Neuron (in vitro differentiated cells): ENCODE measurements around the gene GPALPP1.
A peak's percentile ranks its signal among the peaks of the same experiment; 100 is the strongest.
"Not testable (repeated sequence)": the region's sequence is repeated elsewhere in the genome, so short reads cannot be mapped to it uniquely, and the experiment has no call there.

ENCODE experiments used
- H2AFZ ChIP-seq: one replicate; pipeline ENCODE4 v1.6.1; 2013; ENCODE audit warnings: low read depth, mild to moderate bottlenecking, inconsistent platforms, low read length, moderate library complexity
- H3K27me3 ChIP-seq: one replicate; pipeline ENCODE4 v1.6.1; 2013; ENCODE audit warnings: low read length; ENCODE audit not compliant: insufficient read depth
- H3K36me3 ChIP-seq: one replicate; pipeline ENCODE4 v1.6.1; 2013; ENCODE audit warnings: low read length; ENCODE audit not compliant: insufficient read depth
- H3K4me1 ChIP-seq: one replicate; pipeline ENCODE4 v1.6.1; 2013; ENCODE audit warnings: low read length; ENCODE audit not compliant: insufficient read depth
- H3K4me3 ChIP-seq: 2 replicates; pipeline ENCODE4 v1.5.1; 2013; ENCODE audit warnings: mild to moderate bottlenecking, low read length, moderate library complexity
- H3K9me3 ChIP-seq: one replicate; pipeline ENCODE4 v1.6.1; 2013; ENCODE audit warnings: low read length

Gene GPALPP1, protein sequence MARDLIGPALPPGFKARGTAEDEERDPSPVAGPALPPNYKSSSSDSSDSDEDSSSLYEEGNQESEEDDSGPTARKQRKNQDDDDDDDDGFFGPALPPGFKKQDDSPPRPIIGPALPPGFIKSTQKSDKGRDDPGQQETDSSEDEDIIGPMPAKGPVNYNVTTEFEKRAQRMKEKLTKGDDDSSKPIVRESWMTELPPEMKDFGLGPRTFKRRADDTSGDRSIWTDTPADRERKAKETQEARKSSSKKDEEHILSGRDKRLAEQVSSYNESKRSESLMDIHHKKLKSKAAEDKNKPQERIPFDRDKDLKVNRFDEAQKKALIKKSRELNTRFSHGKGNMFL

DNA sequence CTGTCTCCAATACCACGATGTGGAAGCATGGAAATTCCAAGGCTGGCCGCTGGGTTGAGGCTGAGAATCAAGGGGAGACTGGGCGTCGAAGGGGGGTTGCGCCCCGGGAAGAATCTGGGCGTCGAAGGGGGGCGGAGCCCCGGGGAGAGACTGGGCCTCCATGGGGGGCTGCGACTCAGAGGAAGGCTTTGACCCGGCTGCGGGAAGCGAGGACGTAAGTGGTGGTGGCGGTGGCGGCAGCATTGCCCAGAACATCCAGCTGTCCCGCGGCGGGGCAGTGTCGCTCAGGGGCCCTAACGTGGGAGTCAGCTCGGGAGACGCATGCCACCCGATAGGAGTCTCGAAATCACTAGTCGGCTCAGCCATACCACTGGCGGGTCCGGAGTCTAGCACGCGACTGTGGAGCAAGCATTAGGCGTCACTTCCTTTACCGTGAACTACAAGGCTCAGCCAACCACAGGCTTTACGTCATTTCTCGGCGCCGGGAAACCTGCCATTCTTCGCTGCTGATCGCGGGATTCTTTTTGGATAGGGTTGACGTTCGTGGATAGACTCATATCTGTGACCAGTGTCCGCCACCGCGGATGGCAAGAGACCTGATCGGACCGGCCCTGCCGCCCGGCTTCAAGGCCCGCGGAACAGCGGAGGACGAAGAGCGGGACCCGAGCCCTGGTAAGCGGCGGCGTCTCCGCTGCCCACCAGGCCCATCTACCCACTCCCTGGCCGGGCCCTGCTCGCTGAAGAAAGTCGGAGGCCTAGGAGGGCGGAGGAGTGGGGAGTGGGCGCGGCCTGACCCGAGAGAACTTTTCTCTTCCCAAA, at the start of gene GPALPP1, which contains the start of gene NUFIP1:
GPALPP1 (plus strand) TSS at position 468 of the 819 bp plus-strand sequence; CDS start at position 585, 117 bp downstream.
NUFIP1 (minus strand) TSS at position 401 of the 819 bp plus-strand sequence; CDS start at position 366, 35 bp downstream.
- Histone ChIP-seq H3K4me1 (peaks cover 17% of the 10 kb centered on the region), H3K36me3 (peaks cover 12% of the 10 kb centered on the region), H2AFZ (peak within 1 kb of the TSS; percentile 41), H3K9me3 (no peaks in the 10 kb centered on the region), H3K27me3 (no peaks in the 10 kb centered on the region), H3K4me3 (peak within 1 kb of the TSS; percentile 69)

DNA sequence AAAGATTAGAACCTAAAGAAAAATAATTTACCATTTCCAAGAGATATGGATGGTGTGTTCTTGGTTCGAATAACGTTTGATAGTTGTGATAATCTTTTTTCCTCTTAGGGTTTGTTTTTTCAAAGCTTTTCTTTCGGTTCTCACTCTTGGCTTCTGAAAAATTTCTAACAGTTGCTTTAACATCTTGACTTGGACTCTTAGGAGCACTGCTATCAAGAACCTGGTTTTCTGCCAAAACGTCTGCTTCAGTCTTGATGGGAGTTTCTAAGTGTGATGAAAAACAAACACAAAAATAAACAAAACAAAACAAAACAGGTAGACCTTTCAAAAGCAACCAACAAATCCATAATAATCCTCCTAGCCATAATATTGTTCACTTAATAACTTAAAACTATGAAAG, 45.9 kb upstream of the GPALPP1 start:
- H3K27me3 ChIP-seq, H3K4me1 ChIP-seq, H3K9me3 ChIP-seq, H2AFZ ChIP-seq, H3K4me3 ChIP-seq: not testable (repeated sequence)
- peaks cover 14% of the 10 kb centered on the region for H3K36me3 ChIP-seq

DNA sequence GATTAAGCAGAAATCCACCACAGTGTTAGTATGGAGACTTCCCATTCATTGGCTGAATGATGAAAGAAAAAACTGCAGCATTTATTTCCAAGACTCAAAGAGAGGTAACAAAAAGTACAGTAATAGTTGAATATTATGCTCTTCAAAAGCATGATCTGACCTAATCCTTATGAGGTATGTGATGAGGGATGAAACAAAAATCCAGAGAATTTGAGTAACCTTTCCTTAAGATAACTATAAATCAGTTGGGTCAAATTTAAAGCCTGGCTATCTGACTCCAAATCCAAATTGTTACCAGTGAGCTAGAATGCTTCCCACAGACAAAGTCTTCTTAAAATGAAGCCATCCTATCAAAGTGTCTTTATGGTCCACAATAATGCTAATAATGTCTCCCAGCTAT, 38.2 kb upstream of the GPALPP1 start:
- H3K27me3 ChIP-seq, result no peaks in the 10 kb centered on the region
- H3K4me1 ChIP-seq, result no peaks in the 10 kb centered on the region
- H3K9me3 ChIP-seq, result peaks cover 3% of the 10 kb centered on the region
- no peak overlapping the region for H3K4me3 ChIP-seq
- peaks cover 14% of the 10 kb centered on the region for H3K36me3 ChIP-seq
- H2AFZ ChIP-seq, result no peak overlapping the region

DNA sequence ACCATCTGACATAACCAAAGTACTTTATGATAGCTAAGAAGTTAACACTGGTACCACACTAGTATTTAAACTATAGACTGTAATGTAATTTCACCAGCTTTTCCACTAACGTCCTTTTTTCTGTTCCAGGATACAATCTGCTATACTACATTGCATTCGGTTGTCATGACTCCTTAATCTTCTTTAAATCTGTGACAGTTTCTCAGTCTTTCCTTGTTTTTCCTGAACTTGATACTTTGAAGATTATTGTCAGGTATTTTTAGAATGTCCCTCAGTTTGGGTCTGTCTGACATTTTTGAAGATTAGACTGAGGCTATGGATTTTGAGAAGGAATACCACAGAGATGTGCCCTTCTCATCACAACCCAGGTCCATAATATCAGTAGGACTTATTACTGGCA, 36.7 kb upstream of the GPALPP1 start:
- no peak overlapping the region for H3K4me3 ChIP-seq
- peaks cover 16% of the 10 kb centered on the region for H3K36me3 ChIP-seq
- H2AFZ ChIP-seq, result no peak overlapping the region
- peaks cover 3% of the 10 kb centered on the region for H3K9me3 ChIP-seq
- no peaks in the 10 kb centered on the region for H3K4me1 ChIP-seq
- no peaks in the 10 kb centered on the region for H3K27me3 ChIP-seq

DNA sequence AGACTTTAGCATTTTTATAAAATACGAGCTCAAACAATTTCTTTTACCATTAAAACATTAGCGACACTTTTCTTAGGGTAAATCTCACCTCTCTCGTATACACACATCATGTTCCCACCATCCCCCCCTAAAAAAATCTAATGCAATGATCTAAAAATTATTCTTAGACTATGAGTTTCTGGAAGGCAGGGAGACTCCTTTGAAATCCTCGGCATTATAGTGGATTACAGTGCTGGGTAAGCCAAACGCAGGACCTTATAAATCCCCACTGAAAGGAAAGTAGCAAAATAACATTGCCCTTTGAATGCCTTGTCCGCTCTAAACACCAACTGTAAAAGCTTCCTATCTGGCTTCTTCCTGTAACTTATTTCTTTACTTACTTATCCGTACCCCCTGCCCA, 35.1 kb upstream of the GPALPP1 start:
- H3K4me3 ChIP-seq, result no peak overlapping the region
- H3K27me3 ChIP-seq, result no peaks in the 10 kb centered on the region
- H3K4me1 ChIP-seq, result no peaks in the 10 kb centered on the region
- H2AFZ ChIP-seq, result no peak overlapping the region
- peaks cover 26% of the 10 kb centered on the region for H3K36me3 ChIP-seq
- H3K9me3 ChIP-seq, result peaks cover 3% of the 10 kb centered on the region

DNA sequence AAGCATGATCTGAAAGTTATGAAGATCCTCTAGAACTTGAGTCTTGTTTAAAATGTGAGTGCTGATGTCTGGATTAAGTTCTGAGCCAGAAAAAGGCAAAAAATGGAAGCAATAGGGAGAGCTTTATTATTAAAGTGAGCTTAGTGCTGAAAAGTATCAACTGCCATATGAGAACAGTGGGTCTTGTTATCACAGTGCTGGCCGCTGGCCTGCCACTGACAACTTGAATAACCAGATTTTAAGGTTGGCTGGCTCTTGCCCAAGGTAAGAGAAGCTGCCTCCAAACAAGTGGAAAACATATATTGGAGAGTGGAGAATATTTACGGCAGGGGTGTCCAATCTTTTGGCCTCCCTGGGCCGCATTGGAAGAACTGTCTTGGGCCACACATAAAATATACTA, 33.9 kb upstream of the GPALPP1 start:
- Histone ChIP-seq H3K4me3 (no peak overlapping the region), H3K9me3 (no peaks in the 10 kb centered on the region), H2AFZ (no peak overlapping the region), H3K27me3 (no peaks in the 10 kb centered on the region), H3K36me3 (peaks cover 23% of the 10 kb centered on the region), H3K4me1 (no peaks in the 10 kb centered on the region)

DNA sequence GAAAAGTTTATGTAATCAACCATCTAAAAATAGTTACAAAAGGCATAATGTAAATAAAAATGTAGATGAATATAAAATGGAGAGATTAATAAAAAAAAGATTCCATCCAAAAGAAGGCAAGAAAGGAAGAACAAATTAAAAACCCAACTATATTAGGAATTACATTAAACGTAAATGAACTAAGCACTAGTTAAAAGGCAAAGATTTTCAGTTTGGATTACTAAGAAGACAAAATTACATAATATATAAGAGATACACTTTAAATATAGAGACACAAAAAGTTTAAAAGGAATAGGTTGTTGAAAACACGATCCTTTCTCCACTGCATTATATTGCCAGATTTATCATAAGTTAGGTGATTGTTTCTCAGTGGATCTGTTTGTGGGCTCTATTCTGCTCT, 27.3 kb upstream of the GPALPP1 start:
- H3K27me3 ChIP-seq, result no peaks in the 10 kb centered on the region
- no peak overlapping the region for H3K4me3 ChIP-seq
- H3K36me3 ChIP-seq, result peaks cover 61% of the 10 kb centered on the region
- no peak overlapping the region for H2AFZ ChIP-seq
- peaks cover 21% of the 10 kb centered on the region for H3K9me3 ChIP-seq
- H3K4me1 ChIP-seq, result no peaks in the 10 kb centered on the region

DNA sequence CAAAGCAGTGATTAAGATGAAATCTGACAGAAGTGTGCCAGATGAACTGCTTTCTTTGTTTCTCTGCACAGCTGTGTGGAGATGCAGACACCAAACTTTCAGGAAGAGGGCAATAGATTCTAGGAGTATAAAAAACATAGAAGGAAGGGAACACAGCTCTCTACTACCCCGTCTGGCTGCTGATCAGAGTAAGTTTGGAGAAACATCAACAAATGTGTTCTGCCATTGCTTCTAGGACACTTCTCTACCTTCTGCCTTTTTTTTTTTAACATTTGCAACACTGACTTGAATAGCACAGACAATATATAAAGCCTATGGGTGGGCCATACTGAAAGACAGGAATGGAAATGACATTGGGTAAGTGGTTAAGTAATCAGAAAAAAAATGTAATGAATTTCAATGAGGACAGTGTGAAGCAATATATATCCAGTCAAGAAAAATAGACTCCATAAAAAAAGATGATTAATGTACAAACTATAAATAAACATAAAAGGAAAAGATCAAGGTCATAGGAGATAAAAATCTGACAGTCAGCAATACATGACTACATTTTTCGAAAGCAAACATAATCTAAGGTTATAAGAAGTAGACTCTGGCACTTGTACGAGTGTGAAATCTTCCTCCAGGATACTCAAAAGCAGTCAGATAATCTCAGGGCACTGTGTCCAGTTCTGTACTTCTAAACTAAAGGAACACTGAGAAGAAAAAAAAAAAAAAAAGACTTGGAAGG, 21.5 kb upstream of the GPALPP1 start:
- no peak overlapping the region for H2AFZ ChIP-seq
- no peaks in the 10 kb centered on the region for H3K27me3 ChIP-seq
- H3K9me3 ChIP-seq, result peaks cover 9% of the 10 kb centered on the region
- H3K36me3 ChIP-seq, result peaks cover 38% of the 10 kb centered on the region
- peaks cover 9% of the 10 kb centered on the region for H3K4me1 ChIP-seq
- no peak overlapping the region for H3K4me3 ChIP-seq

DNA sequence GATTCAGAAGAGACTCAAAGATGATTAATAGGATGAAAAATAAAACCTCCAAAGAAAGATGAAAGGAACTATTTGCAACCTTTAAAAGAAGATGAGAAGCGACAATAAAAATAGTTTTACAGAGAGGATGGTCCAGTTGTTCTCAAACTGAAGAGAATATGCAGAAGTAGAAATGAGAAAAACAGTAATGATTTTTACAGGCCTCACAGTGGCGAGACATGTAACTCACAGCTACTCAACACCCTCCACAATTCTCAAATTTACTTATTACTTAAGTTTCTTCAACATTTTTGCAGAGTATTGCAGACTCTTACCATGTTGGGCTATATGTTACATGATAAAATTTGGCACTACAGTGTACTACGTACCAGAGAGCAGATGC, 20.9 kb upstream of the GPALPP1 start:
- Histone ChIP-seq H3K4me3 (no peak overlapping the region), H3K27me3 (no peaks in the 10 kb centered on the region), H3K4me1 (peaks cover 9% of the 10 kb centered on the region), H3K9me3 (peaks cover 8% of the 10 kb centered on the region), H2AFZ (no peak overlapping the region), H3K36me3 (peaks cover 34% of the 10 kb centered on the region)

DNA sequence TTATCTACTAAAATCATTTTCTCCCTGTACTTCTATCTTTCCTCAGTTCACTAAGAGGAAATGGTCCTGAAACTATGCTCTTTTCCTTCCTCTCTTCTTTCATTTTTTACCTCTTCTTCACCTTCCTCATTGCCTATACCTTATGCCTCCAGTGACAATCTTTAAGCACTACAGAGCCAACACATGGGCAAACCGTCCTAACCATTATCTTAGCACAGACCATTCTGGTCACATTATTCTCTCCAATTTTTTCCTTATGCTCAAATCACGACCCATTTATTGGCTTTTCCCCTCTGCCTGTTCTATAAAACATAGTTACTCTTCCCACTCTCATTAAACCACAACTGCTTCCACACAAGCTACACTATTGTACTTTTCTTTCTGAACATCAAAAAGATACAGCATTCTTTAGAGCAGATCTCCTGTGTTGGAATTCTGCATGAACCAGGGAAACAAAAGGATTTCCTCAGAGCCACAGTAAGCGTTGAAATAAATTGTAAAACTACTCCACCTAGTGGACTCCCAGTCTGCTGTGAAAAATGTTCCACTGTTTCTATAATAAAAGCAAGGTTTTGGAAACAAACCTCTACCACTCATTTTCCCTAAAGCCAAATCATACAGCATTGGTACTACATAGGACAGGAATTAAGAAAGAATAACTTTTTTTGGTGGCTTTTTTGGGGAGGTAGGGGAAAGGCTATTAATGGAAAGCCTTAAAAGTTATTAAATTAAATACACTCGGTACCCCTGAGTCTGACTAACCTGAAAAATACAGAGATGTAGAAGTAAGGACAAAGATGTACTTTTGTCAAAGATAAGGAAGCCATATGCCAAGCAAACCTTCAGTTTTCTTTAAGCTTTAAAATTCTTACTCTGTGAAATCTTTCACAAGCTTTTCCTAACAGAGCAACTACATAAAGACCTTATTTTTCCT, 19.5 kb upstream of the GPALPP1 start:
- H3K4me3 ChIP-seq, result no peak overlapping the region
- peaks cover 9% of the 10 kb centered on the region for H3K4me1 ChIP-seq
- H3K27me3 ChIP-seq, result no peaks in the 10 kb centered on the region
- H3K9me3 ChIP-seq, result peaks cover 3% of the 10 kb centered on the region
- H2AFZ ChIP-seq, result peak overlapping the region; percentile 13
- peaks cover 35% of the 10 kb centered on the region for H3K36me3 ChIP-seq

DNA sequence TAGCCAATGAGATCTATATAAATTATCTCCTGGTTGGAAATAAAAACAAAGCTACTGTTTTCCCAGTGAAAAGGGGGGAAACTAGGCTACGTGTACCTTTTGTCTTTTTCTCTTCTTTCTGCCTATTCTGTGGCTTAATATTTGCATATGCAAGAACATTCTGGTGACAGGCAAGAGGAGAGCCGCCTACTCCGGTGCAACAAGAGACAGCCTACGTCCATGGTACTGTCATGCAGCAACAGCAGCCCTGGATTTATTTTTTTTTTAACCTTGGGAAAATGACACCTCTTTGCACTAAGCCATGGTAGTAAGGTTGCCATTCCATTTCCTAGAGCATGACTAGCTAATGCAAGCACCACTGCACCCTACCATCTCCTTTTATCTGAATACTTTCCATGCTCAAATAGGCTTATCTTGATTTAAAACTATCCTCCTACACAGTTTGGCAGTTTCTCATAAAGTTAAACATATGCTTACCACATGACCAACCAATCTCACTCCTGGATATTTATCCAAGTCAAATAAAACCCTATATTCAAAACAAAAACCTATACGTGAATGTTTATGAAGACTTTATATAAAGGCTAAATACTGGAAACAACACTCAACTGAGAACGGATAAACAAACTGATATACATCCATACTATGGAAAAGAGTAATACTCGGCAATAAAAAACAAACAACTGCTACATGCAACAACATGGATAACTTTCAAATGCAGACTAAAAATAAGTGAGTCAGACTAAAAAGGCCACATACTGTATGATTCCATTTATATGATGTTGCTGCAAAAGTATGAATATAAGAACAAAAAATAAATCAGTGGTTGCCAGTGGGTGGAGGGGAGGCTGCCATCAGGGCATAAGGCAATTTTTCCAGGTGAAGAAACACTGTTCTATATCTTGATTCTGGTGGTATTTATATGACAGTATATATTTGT, 17.4 kb upstream of the GPALPP1 start:
- Histone ChIP-seq H3K27me3 (no peaks in the 10 kb centered on the region), H3K9me3 (no peaks in the 10 kb centered on the region), H3K4me3 (no peak overlapping the region), H3K4me1 (peaks cover 9% of the 10 kb centered on the region), H3K36me3 (peaks cover 34% of the 10 kb centered on the region), H2AFZ (no peak overlapping the region)
